Fibroblast of lung (primary cell): ENCODE data around the gene IMPDH1. TPM values are rescaled to one million over a fixed set of nuclear protein-coding genes. Genes with fewer than 3 reads are reported as not detected.

Source experiments
- DNase-seq, 2 donors: peaks; one replicate each; pipeline versions ENCODE4 v3.0.0 to v3.0.0-alpha.2; 2010; ENCODE audit warnings: low read depth in 2 of 2
- H2AFZ ChIP-seq: 2 replicates; pipeline ENCODE4 v1.5.1; 2012; ENCODE audit warnings: low read length, control low read depth, inconsistent platforms
- H3K27ac ChIP-seq: 2 replicates; pipeline ENCODE4 v1.5.1; 2011; ENCODE audit warnings: low read length, control low read depth; ENCODE audit not compliant: insufficient read depth
- H3K27me3 ChIP-seq: 2 replicates; pipeline ENCODE4 v1.5.1; 2011; ENCODE audit warnings: mild to moderate bottlenecking, low read length; ENCODE audit not compliant: control insufficient read depth, insufficient read depth
- H3K36me3 ChIP-seq: 2 replicates; pipeline ENCODE4 v1.5.1; 2011; ENCODE audit warnings: low read length; ENCODE audit not compliant: control insufficient read depth, insufficient read depth
- H3K4me1 ChIP-seq: 2 replicates; pipeline ENCODE4 v1.5.1; 2011; ENCODE audit warnings: low read length; ENCODE audit not compliant: control insufficient read depth, insufficient read depth; ENCODE audit errors: extremely low read depth
- H3K4me2 ChIP-seq: 2 replicates; pipeline ENCODE4 v1.5.1; 2011; ENCODE audit warnings: low read length, control low read depth; ENCODE audit not compliant: insufficient read depth; ENCODE audit errors: extremely low read depth
- H3K4me3 ChIP-seq, 4 experiments: fragments of 200-600 bp in 1 of 4; sonication (generic) in 1 of 4; replicated peaks in 1 of 4; 2 replicates each; pipeline ENCODE4 v1.5.1; 2011 to 2016; ENCODE audit warnings: low read length in 4 of 4, low read depth in 3 of 4, mild to moderate bottlenecking in 3 of 4, control low read depth in 2 of 4, inconsistent platforms in 1 of 4, mixed read lengths in 1 of 4; ENCODE audit not compliant: insufficient read depth in 1 of 4; ENCODE audit errors: control extremely low read depth in 1 of 4
- H3K79me2 ChIP-seq: 2 replicates; pipeline ENCODE4 v1.5.1; 2012; ENCODE audit warnings: mild to moderate bottlenecking, low read length, inconsistent platforms; ENCODE audit not compliant: control insufficient read depth, insufficient read depth
- H3K9ac ChIP-seq: 2 replicates; pipeline ENCODE4 v1.5.1; 2011; ENCODE audit warnings: mild to moderate bottlenecking, low read length, control low read depth; ENCODE audit not compliant: insufficient read depth
- H3K9me3 ChIP-seq: 2 replicates; pipeline ENCODE4 v1.5.1; 2012; ENCODE audit warnings: low read depth, low read length; ENCODE audit not compliant: control insufficient read depth, insufficient read depth
- H4K20me1 ChIP-seq: 2 replicates; pipeline ENCODE4 v1.5.1; 2011; ENCODE audit warnings: low read length; ENCODE audit not compliant: control insufficient read depth, insufficient read depth; ENCODE audit errors: extremely low read depth
- CTCF ChIP-seq, 2 donors: IDR thresholded peaks in 1 of 2; conservative IDR thresholded peaks in 1 of 2; 1 replicate in 1 of 2; 2 replicates in 1 of 2; pipeline ENCODE4 v1.5.1; 2011 to 2012; ENCODE audit warnings: low read length in 2 of 2, control low read depth in 1 of 2, inconsistent platforms in 1 of 2, low read depth in 1 of 2, mild to moderate bottlenecking in 1 of 2
- EZH2 ChIP-seq: IDR thresholded peaks from 2 replicates; pipeline ENCODE4 v1.5.1; 2012; ENCODE audit warnings: low read length, control low read depth, mild to moderate bottlenecking; ENCODE audit errors: missing control alignments
- polyA plus RNA-seq, 2 donors: library from polyadenylated mRNA; depleted of rRNA in 1 of 2; stranded (reverse) in 1 of 2; unstranded in 1 of 2; fragments of >200 nt; gene quantifications; 2 replicates each; pipeline ENCODE4 v1.2.1, GENCODE V29; 2011 to 2012; ENCODE audit warnings: missing spikeins in 1 of 2
- total RNA-seq: library from RNA; depleted of rRNA; stranded (reverse); fragments of >200 nt; gene quantifications from 2 replicates; pipeline ENCODE4 v1.2.1, GENCODE V29; 2014

IMPDH1 gene
- total and polyA plus RNA-seq, 2 donors (not counting 1 experiment from before 2014, with no cell fraction given), result 30.2 to 56.5 TPM

- peaks cover 37% of the 10 kb centered on the region for H3K36me3 ChIP-seq
- H3K9ac ChIP-seq, result no peak overlapping the region
- H3K4me1 ChIP-seq, result no peaks in the 10 kb centered on the region
- no peaks in the 10 kb centered on the region for H3K9me3 ChIP-seq
- H3K27ac ChIP-seq, result no peak overlapping the region
- H3K4me2 ChIP-seq, result no peak overlapping the region
- TF ChIP-seq CTCF (conservative IDR thresholded peaks at IDR 0.05 in 1 of 2, IDR thresholded peaks at IDR 0.05 in 1 of 2; ENCODE audit: low read depth in 1 of 2, low read length in 2 of 2) (no peak), EZH2 (no peak)
- no peak overlapping the region for H3K4me3 ChIP-seq
- DNase-seq, result no peak
- H4K20me1 ChIP-seq, result no peaks in the 10 kb centered on the region
- no peaks in the 10 kb centered on the region for H3K27me3 ChIP-seq
- no peak overlapping the region for H2AFZ ChIP-seq
- no peaks in the 10 kb centered on the region for H3K79me2 ChIP-seq
Observed at GRCh38 chr7:128396357-128396756, 13.4 kb downstream of the IMPDH1 start.

- Histone ChIP-seq H3K36me3 (peaks cover 33% of the 10 kb centered on the region), H3K27me3 (no peaks in the 10 kb centered on the region), H4K20me1 (no peaks in the 10 kb centered on the region), H3K27ac (no peak overlapping the region), H3K9ac (no peak overlapping the region), H2AFZ (no peak overlapping the region), H3K9me3 (no peaks in the 10 kb centered on the region), H3K4me3 (no peak overlapping the region), H3K4me2 (no peak overlapping the region), H3K79me2 (no peaks in the 10 kb centered on the region), H3K4me1 (no peaks in the 10 kb centered on the region)
- no peak for DNase-seq
- TF ChIP-seq CTCF (conservative IDR thresholded peaks at IDR 0.05 in 1 of 2, IDR thresholded peaks at IDR 0.05 in 1 of 2; ENCODE audit: low read depth in 1 of 2, low read length in 2 of 2), result no peak
- no peak for TF ChIP-seq EZH2
Observed at GRCh38 chr7:128395748-128396147, 14.0 kb downstream of the IMPDH1 start.

- Histone ChIP-seq H4K20me1 (no peaks in the 10 kb centered on the region), H3K9me3 (no peaks in the 10 kb centered on the region), H3K4me3 (no peak overlapping the region), H3K9ac (no peak overlapping the region), H3K79me2 (no peaks in the 10 kb centered on the region), H3K4me1 (no peaks in the 10 kb centered on the region), H3K36me3 (peaks cover 26% of the 10 kb centered on the region), H3K27ac (no peak overlapping the region), H2AFZ (no peak overlapping the region), H3K27me3 (no peaks in the 10 kb centered on the region), H3K4me2 (no peak overlapping the region)
- DNase-seq, result no peak
- TF ChIP-seq EZH2 (no peak), CTCF (conservative IDR thresholded peaks at IDR 0.05 in 1 of 2, IDR thresholded peaks at IDR 0.05 in 1 of 2; ENCODE audit: low read depth in 1 of 2, low read length in 2 of 2) (no peak)
Observed at GRCh38 chr7:128394904-128395496, 14.8 kb downstream of the IMPDH1 start.
